ENCODE results near the gene DZIP1.
"Not testable (repeated sequence)": the region's sequence is repeated elsewhere in the genome, so short reads cannot be mapped to it uniquely, and the experiment has no call there.

The DZIP1 gene

GRCh38 chr13:95644601-95645052 lies at the start of gene DZIP1:
Gene DZIP1 (minus strand): TSS chr13:95644706. CDS start chr13:95642029, 2,677 bp downstream.
- peak; percentile 56 for DNase-seq

- not testable (repeated sequence) for DNase-seq
Observed at GRCh38 chr13:95690986-95691385, 46.5 kb upstream of the DZIP1 start.

GRCh38 chr13:95689582-95689926 lies 45.0 kb upstream of the DZIP1 start:
- no peak for DNase-seq

- not testable (repeated sequence) for DNase-seq
Observed at GRCh38 chr13:95684960-95685359, 40.5 kb upstream of the DZIP1 start.

GRCh38 chr13:95684418-95684817 lies 39.9 kb upstream of the DZIP1 start:
- DNase-seq = no peak

GRCh38 chr13:95679722-95680121 lies 35.2 kb upstream of the DZIP1 start:
- no peak for DNase-seq

GRCh38 chr13:95678967-95679366 lies 34.5 kb upstream of the DZIP1 start:
- DNase-seq = no peak

GRCh38 chr13:95677564-95678266 lies 33.2 kb upstream of the DZIP1 start:
- peak; percentile 27 for DNase-seq

- peak; percentile 97 for DNase-seq
Observed at GRCh38 chr13:95676762-95677563, 32.5 kb upstream of the DZIP1 start, which contains the start of gene DNAJC3. Gene DNAJC3 (plus strand): TSS chr13:95677139. CDS start chr13:95677256, 117 bp downstream.

- peak; percentile 32 for DNase-seq
Observed at GRCh38 chr13:95676105-95676761, 31.7 kb upstream of the DZIP1 start.

- no peak for DNase-seq
Observed at GRCh38 chr13:95671597-95671996, 27.1 kb upstream of the DZIP1 start.

- DNase-seq = not testable (repeated sequence)
Observed at GRCh38 chr13:95667235-95667634, 22.7 kb upstream of the DZIP1 start.

- no peak for DNase-seq
Observed at GRCh38 chr13:95660981-95661581, 16.6 kb upstream of the DZIP1 start.

- DNase-seq = no peak
Observed at GRCh38 chr13:95659500-95659899, 15.0 kb upstream of the DZIP1 start.

GRCh38 chr13:95656386-95657015 lies 12.0 kb upstream of the DZIP1 start:
- DNase-seq = no peak

- DNase-seq = no peak
Observed at GRCh38 chr13:95652821-95653220, 8.3 kb upstream of the DZIP1 start.

GRCh38 chr13:95652244-95652764 lies 7.8 kb upstream of the DZIP1 start:
- DNase-seq = no peak

GRCh38 chr13:95650696-95651095 lies 6.2 kb upstream of the DZIP1 start:
- no peak for DNase-seq

GRCh38 chr13:95647321-95647720 lies 2.8 kb upstream of the DZIP1 start:
- no peak for DNase-seq

- no peak for DNase-seq
Observed at GRCh38 chr13:95643936-95644598, 439 bp downstream of the DZIP1 start.

GRCh38 chr13:95643571-95643935 lies 953 bp downstream of the DZIP1 start:
- no peak for DNase-seq

- no peak for DNase-seq
Observed at GRCh38 chr13:95642999-95643398, 1.5 kb downstream of the DZIP1 start.
